Activated T-helper 9 cell treated with anti-CD3 and anti-CD28 coated beads, Interleukin-2, amount 50 U/mL, for 16 hours (primary cell): ENCODE measurements around the gene RCSD1.

ENCODE experiments used
- DNase-seq: peaks from one replicate; pipeline ENCODE4 v3.0.0-alpha.2; 2020; ENCODE audit warnings: low read depth

RCSD1 gene

DNA sequence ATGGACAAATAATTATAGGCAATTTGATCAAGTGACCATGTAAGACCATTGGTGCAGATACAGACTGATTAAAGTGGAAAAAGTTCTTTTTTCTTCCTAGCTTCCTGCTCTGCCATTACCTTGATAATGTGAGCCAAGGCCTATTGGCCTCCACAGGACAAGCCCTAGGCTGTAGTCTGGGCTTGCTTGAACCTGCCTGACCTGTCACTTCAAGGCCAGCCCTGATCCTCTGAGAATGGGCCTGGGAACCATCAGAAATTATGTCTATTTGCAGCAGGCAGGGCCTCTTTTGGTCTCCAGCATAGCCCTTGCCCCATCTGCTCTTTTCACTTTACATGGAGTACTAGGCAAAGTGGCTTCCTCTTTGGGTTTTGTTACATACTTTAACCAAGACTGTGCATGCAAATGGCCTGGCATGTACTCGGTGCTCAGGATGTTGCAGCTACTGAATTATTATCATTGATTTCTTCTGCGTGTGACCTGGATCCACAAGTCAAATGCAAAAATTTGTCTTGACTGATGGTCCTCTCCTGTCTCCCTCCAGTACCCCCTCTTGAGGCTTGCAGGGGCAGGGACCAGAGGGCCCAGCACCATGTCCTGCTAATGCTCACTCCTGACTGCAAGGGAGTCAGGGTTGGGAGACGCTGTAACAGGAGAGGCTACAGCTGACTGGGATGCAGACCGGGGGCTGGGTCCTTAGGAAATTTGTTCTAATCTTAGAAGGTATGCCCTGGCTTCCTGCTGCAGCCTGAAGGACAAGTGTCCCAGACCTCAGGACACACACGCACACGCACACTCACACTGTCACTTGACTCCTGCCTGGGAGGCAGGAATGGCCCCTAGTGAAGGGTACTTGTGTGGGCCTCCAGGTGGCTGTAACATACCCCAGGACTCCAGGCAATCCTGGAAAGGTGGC lies 39.4 kb downstream of the RCSD1 start:
- DNase-seq: no peak

DNA sequence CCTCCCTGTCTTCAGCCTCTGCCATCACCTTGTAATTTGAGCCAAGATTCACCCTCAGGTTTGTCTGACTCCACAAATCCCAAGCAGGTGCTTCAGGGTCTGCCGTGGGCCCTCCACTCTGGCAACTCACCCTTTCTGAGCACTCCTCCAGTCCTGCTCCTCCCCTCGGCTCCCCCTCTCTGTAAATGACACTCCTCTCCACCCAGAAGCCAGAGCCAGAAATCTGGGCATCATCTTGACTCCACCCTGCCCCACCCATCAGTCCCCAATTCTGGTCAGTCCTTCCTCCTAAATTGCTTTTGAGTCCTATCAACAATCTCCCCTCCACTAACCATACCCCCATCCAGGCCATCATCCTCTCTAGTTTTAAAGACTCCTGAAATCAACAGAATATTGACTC lies 40.5 kb downstream of the RCSD1 start:
- no peak for DNase-seq

DNA sequence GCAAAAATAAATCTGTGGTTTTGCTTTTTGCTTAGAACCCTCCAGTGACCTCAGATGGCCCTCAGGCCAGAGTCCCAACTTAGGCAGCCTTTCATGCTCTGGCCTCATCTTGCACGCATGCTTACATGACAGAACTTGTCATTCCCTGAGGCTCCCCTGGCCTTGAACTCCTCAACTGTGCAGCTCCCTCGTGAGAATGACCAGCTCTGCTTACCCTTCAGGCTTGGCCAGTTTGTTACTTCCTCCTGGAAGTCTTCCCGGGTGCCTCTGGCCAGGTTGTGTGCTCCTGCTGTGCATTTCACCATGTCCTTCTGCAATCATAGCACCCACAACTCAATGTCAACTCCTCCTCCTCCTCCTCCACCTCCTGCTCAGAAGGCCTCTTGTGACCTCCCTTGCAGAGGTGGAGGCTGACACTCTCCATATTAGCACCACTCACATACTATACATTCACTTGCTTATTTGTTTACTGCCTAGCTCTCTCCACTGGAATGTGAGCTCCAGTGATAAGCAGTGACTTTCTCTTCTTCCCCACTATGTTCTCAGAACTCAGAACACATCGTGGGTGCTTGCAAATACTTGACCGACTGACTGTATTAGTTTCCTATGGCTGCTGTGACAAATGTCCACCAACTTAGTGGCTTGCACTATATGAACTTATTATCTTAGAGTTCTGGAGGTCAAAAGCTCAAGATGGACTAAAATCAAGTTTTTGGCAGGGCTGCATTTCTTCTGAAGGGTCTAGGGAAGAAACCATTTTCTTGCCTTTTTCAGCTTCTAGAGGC lies 41.9 kb downstream of the RCSD1 start:
- DNase-seq: no peak

DNA sequence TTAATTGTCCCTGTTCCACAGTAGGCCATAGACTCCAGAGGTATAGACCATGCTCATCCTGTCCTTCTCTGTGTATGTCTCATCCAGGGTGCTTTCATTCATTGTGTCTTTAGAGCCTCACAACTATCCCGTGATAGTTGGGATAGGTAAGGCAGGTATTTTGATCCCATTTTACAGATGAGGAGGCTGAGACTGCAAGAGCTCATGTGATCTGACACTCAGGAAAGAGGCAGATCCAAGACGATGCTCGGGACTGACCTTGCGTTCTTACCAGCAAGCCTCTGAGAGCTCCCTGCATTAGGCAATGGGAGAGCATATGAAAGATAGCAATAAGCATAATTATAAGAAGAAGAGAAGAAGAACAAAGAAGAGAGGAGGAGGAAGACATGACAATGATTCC lies 42.8 kb downstream of the RCSD1 start:
- no peak for DNase-seq

- no peak for DNase-seq
These were observed 43.2 kb downstream of the RCSD1 start for GRCh38 chr1:167673265-167673664.

DNA sequence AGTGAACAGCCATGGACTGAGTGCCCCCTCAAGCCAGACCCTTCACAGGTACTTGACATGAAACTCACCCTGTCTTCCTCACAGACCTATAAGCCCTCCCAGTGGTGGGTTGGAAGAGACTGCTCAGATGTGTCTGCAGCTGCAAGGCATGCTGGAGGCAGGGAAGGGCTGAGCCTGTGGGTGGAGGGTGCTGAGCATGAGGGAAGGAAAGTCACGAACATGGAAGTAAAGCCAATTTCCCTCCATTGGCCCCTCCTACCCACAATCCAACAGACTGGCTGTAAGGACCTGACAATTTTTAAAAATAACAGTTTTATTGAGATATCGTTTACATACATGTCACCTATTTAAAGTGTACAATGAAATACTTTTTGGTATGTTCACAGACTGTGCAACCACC lies 44.1 kb downstream of the RCSD1 start:
- DNase-seq: no peak

- DNase-seq: no peak
These were observed 45.4 kb downstream of the RCSD1 start for GRCh38 chr1:167675440-167675839.

- no peak for DNase-seq
These were observed 46.3 kb downstream of the RCSD1 start for GRCh38 chr1:167676205-167676915.

GRCh38 chr1:167676916-167677848 lies 47.1 kb downstream of the RCSD1 start:
- no peak for DNase-seq

DNA sequence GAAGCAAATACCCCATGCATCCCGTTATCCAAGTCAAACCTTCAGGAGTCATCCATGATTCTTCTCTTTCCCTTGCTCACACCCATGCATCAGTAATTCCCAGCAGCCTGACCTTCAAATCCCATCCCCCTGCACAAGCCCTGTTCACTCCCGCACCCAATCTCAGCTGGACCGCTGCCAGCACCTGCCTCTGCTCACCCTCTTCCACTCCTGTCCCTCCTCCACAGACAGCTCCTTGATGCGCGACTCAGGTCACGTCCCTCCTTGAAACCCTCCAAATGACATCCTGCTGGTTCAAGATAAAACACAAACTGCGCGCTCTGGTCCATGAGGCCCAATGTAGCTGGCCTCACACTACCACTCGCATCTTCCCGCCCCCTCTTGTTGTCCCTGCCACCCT lies 48.4 kb downstream of the RCSD1 start:
- DNase-seq: no peak

GRCh38 chr1:167678838-167679237 lies 48.8 kb downstream of the RCSD1 start:
- no peak for DNase-seq

DNA sequence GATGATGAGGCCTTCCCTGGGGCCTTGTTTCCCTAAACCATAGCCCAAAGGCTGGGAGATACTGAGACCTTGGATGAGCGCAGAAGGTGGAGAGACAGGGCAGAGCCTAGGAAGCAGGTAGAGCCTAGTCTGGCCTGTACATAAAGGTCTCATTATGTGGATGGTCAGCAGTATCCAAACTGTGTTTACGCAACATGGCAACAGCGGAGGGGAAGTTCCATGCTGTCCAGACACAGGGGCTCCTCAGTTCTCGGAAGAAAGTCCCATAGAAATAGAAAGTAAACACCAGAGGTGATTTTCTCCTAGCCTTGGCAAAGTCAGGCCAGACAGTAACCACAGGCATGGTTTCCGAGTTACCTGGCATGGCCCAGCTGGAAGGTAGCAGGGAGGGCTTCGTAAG lies 49.7 kb downstream of the RCSD1 start:
- DNase-seq: no peak

DNA sequence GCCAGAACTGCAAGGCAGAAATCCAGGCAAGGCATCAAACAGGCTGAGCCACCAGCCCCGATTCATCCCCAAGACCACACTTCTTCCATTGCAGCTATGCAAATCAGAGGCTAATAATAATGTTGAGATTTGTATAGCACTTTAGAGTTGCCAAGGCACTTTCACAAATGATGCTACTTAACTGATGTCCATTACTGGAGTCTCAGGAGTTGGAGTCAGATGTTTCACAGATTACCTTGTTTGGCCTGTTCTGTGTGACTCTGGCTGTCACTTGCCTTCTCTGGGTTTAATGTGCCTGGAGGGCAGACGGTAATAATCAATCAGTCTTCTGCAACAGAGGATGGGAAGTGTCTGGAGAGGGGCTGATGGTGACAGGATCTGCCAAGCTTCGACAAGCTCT lies 51.0 kb downstream of the RCSD1 start:
- DNase-seq: no peak

DNA sequence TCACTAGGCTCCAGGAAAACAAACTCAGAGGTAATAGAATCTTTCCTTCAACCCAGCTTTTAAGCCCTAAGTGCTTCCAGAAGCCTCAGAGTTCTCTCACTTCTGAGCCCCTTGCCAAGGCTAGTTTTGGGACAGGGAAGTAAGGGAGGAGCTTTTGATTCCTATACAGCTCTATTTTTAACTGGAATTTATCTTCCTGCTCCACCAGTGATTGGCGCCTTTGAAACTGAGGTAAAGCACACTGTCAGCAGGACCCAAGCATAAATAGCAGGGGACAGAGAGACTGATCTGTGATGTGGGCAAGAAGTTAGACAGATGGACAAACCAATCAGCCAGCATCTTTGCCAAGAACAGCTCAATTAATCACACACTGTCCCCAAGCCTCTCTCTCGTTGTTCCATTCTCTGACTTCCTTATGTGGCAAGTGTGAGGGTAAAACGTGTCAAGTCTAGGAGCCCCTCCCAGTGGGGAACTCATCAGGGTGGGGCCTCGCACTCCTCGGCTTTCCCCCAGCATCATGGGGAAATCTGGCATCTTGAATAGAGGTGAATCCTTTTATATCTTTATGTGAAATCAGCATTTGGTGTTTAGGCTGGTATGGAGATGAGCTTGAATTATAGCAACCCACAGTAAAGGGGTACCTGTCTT lies 51.5 kb downstream of the RCSD1 start:
- no peak for DNase-seq

GRCh38 chr1:167683226-167683625 lies 53.2 kb downstream of the RCSD1 start:
- no peak for DNase-seq

- DNase-seq: no peak
These were observed 53.8 kb downstream of the RCSD1 start for GRCh38 chr1:167683641-167684502.

- DNase-seq: no peak
These were observed 55.8 kb downstream of the RCSD1 start for GRCh38 chr1:167685844-167686243.

- peak; percentile 58 for DNase-seq
These were observed 58.0 kb downstream of the RCSD1 start for GRCh38 chr1:167687919-167688519.

DNA sequence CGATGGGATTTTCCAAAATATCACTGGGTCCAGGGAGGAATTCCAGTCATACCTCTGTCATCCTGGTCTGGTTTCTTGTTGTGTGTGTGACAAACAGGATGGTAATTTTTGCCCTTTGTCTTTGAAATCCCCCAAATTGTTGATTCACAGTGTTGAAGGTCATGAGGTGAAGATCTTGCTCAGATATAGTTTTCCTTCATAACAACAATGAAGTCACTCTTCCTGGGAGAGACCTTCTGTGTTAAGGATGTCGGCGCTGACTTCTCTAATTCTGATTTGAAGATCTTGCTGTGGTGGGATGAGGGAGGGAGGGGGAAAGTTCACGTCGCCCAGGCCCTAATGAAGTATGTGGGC lies 59.5 kb downstream of the RCSD1 start:
- DNase-seq: no peak

- DNase-seq: no peak
These were observed 60.0 kb downstream of the RCSD1 start for GRCh38 chr1:167690053-167690452.
